GM19239 (cell line): ENCODE measurements around the gene KCNT2.
"Not testable (repeated sequence)": the region's sequence is repeated elsewhere in the genome, so short reads cannot be mapped to it uniquely, and the experiment has no call there.

Experiments used
- DNase-seq: peaks from one replicate; pipeline ENCODE4 v3.0.0; 2011; ENCODE audit warnings: low spot score; ENCODE audit not compliant: insufficient read length
- FAIRE-seq: peaks from 2 replicates; lab custom pipeline; 2011; peaks lifted over from hg19 to GRCh38; lab: Jason Lieb, UNC

The KCNT2 gene

DNA sequence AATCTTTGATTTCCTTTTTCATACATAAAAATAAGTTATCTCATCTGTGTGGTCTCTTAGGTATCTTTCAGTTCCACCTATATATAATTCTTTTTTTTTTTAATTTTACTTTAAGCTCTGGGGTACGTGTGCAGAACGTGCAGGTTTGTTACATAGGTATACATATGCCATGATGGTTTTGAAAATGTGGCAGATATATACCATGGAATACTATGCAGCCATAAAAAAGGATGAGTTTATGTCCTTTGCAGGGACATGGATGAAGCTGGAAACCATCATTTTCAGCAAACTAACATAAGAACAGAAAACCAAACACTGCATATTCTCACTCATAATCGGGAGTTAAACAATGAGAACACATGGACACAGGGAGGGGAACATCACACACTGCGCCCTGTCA is 345.2 kb downstream of the KCNT2 start:
- DNase-seq, FAIRE-seq: not testable (repeated sequence)

GRCh38 chr1:196260270-196260669 is 348.0 kb downstream of the KCNT2 start:
- FAIRE-seq (no peak), DNase-seq (no peak)

GRCh38 chr1:196259316-196259715 is 348.9 kb downstream of the KCNT2 start:
- FAIRE-seq (no peak), DNase-seq (no peak)

GRCh38 chr1:196255762-196256161 is 352.5 kb downstream of the KCNT2 start:
- FAIRE-seq, result no peak
- no peak for DNase-seq

DNA sequence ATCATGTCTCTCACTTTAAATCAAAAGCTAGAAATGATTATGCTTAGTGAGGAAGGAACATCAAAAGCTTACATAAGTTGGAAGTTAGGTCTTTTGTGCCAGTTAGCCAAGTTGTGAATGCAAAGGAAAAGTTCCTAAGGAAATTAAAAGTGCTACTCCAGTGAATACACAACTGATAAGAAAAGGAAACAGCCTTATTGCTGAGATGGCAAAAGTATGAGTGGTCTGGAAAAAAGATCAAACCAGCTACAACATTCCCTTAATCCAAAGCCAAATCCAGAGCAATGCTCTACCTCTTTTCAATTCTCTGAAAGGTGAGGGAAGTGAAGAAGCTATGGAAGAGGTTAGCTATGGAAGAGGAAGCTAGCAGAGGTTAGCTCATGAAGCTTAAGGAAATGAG is 378.7 kb downstream of the KCNT2 start:
- FAIRE-seq, result no peak

DNA sequence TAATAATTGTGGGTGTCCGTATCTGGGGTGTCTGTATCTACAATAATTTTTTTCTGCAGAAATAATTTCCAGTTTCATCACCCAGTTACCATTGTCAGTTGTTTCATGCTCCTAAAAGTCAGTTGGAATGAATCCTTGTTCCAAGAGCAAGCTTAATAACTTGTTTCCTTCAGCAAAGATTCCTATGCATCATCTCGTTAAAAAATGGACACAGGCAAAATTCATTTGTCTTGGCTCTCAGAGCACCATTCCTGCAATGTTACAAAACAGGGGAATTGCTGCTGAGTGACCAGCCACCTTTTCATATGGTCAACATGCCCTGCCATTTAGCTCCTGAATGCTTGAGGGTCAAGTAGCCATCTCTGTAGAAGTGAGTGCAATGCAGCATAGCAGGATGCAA is 393.4 kb downstream of the KCNT2 start:
- DNase-seq (no peak), FAIRE-seq (no peak)

More for the DNA sequence above, 378.7 kb downstream of the KCNT2 start:
- DNase-seq, result no peak

- DNase-seq (no peak), FAIRE-seq (no peak)
These were observed 398.3 kb downstream of the KCNT2 start for GRCh38 chr1:196209983-196210382.

- FAIRE-seq, result no peak
- no peak for DNase-seq
These were observed 399.0 kb downstream of the KCNT2 start for GRCh38 chr1:196209265-196209664.

GRCh38 chr1:196207612-196208217 is 400.5 kb downstream of the KCNT2 start:
- DNase-seq (no peak), FAIRE-seq (no peak)

- DNase-seq, result no peak
- no peak for FAIRE-seq
These were observed 402.4 kb downstream of the KCNT2 start for GRCh38 chr1:196205882-196206281.

DNA sequence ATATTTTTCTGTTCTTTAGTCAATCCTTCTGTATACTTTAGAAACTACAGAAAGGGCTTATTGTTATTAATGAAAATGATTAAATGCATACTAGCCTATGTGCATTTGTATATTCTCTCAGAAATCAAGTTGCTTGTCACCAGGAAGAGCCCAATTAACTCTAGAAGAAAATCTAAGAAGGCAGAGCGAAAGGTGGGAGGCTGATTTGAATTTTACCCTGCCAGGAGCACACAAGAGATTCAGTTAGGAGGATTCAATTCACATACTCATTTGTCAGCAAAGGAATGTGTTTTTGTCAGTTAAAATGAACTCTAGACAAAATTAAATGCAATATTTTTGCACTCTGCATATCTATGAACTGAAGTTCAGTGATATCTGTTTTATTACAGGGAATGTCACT is 411.8 kb downstream of the KCNT2 start:
- FAIRE-seq (no peak), DNase-seq (no peak)

- FAIRE-seq (no peak), DNase-seq (no peak)
These were observed 414.2 kb downstream of the KCNT2 start for GRCh38 chr1:196193896-196194559.

- FAIRE-seq, result no peak
These were observed 424.3 kb downstream of the KCNT2 start for GRCh38 chr1:196183941-196184340.

GRCh38 chr1:196181594-196181878 is 426.7 kb downstream of the KCNT2 start:
- DNase-seq (no peak), FAIRE-seq (no peak)

More at GRCh38 chr1:196183941-196184340, 424.3 kb downstream of the KCNT2 start:
- no peak for DNase-seq

DNA sequence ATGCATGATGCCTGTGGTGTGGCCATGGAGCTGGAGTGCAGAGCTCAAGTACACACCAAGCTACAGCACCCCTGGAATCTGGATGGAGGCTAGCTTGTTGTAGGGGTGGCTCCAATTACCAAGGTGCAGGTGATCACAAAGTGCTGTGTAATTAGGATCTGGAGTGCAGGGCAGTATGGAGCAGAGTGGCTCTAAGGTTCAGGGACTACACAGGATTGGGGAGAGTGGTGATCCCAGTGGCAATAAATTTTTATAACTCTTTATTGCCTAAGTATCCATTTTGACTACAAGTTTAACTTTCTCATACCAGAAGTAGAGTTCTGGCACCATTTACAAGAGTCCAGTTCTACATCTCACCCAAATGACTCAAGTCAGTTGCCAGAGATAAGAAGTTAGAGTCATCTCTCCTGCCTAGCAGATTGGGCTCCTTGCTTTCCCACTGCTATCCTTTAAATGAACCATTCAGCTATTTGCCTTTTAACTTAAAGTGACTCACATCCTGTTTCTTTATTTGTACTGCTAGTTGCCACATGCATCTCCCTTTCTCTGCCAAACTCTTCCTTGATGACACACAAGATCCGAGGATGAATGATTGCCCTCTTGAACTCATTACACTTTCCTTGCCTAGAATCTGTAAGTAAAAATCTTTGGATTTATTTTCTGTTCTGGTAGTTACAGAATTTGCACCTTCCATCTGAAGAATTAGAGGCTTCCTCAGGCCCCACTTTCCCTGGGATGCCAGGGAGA is 427.2 kb downstream of the KCNT2 start:
- no peak for FAIRE-seq
- DNase-seq, result no peak

DNA sequence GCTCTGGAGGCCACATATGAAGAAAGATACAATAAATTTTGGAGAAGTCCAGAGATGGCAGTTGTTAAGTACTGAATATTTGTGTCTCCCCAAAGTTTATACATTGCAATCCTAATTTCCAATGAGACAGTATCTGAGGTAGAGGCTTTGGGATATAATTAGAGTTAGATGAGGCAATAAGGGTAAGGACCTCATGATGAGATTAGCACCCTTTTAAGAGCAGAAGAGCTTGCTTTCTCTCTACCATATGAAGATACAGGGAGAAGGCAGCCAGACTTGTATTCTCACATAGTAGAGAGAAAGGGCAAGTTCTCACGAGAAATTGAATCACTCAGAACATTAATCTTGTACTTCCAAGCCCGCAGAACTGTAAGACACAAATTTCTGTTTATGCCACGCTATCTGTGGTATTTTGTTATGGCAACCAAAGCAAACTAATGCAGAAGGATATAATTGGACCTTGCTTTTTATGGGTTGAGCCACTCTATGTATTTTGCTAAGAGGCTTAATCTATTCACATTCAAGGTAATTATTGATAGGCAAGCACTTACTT is 430.1 kb downstream of the KCNT2 start:
- FAIRE-seq (no peak), DNase-seq (no peak)
